SK-N-SH treated with all-trans-retinoic acid at 6 μM for 48 hours (cell line): ENCODE measurements around the gene PPIH.

Experiments
- CSDC2 ChIP-seq: fragments of 250-450 bp; sonication (Bioruptor Pico); IDR thresholded peaks from 2 replicates; pipeline ENCODE4 v1.5.0; 2020; ENCODE audit warnings: mild to moderate bottlenecking, moderate library complexity
- CSRNP3 ChIP-seq: fragments of 250-450 bp; sonication (Bioruptor Pico); IDR thresholded peaks from 2 replicates; pipeline ENCODE4 v1.5.1; 2021; ENCODE audit warnings: mild to moderate bottlenecking, moderate library complexity
- ISL1 ChIP-seq: fragments of 250-450 bp; sonication (Bioruptor Pico); IDR thresholded peaks from 2 replicates; pipeline ENCODE4 v2.1.2; 2022; ENCODE audit warnings: mild to moderate bottlenecking, moderate library complexity
- PPARA ChIP-seq: fragments of 250-450 bp; sonication (Bioruptor Pico); IDR thresholded peaks from 2 replicates; pipeline ENCODE4 v1.5.0; 2020; ENCODE audit warnings: mild to moderate bottlenecking, borderline replicate concordance
- RARB ChIP-seq: fragments of 250-450 bp; sonication (Bioruptor Pico); IDR thresholded peaks from 2 replicates; pipeline ENCODE4 v1.8.0; 2021; ENCODE audit warnings: mild to moderate bottlenecking, moderate library complexity
- ZFP3 ChIP-seq: fragments of 250-450 bp; sonication (Bioruptor Pico); IDR thresholded peaks from 2 replicates; pipeline ENCODE4 v1.5.0; 2020; ENCODE audit warnings: mild to moderate bottlenecking, moderate library complexity
- ZFP30 ChIP-seq: fragments of 450-650 bp; formaldehyde crosslinking; IDR thresholded peaks from 2 replicates; pipeline ENCODE4 v1.5.0; 2022; ENCODE audit warnings: mild to moderate bottlenecking, moderate library complexity
- ZNF565 ChIP-seq: fragments of 450-650 bp; formaldehyde crosslinking; conservative IDR thresholded peaks from 2 replicates; pipeline ENCODE4 v1.5.0; 2020; ENCODE audit warnings: low read depth, mild to moderate bottlenecking, moderate library complexity
- TF ChIP-seq, protein P1 (sequence below): fragments of 250-450 bp; sonication (Bioruptor Pico); IDR thresholded peaks from 2 replicates; pipeline ENCODE4 v1.8.0; 2020; ENCODE audit warnings: mild to moderate bottlenecking, moderate library complexity, borderline replicate concordance
- TF ChIP-seq, protein P2 (sequence below): fragments of 250-450 bp; sonication (Bioruptor Pico); IDR thresholded peaks from 2 replicates; pipeline ENCODE4 v1.8.0; 2021; ENCODE audit warnings: low read depth, mild to moderate bottlenecking, moderate library complexity, borderline replicate concordance

- TF ChIP-seq ZFP3 (CRISPR knock-in tag) (no peak), ZFP30 (CRISPR knock-in tag) (no peak), CSRNP3 (CRISPR knock-in tag) (no peak), CSDC2 (CRISPR knock-in tag) (no peak), ZNF565 (CRISPR knock-in tag) (no peak), PPARA (no peak), ISL1 (CRISPR knock-in tag) (no peak), RARB (no peak)
- TF ChIP-seq, protein P1, sequence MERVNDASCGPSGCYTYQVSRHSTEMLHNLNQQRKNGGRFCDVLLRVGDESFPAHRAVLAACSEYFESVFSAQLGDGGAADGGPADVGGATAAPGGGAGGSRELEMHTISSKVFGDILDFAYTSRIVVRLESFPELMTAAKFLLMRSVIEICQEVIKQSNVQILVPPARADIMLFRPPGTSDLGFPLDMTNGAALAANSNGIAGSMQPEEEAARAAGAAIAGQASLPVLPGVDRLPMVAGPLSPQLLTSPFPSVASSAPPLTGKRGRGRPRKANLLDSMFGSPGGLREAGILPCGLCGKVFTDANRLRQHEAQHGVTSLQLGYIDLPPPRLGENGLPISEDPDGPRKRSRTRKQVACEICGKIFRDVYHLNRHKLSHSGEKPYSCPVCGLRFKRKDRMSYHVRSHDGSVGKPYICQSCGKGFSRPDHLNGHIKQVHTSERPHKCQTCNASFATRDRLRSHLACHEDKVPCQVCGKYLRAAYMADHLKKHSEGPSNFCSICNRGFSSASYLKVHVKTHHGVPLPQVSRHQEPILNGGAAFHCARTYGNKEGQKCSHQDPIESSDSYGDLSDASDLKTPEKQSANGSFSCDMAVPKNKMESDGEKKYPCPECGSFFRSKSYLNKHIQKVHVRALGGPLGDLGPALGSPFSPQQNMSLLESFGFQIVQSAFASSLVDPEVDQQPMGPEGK (CRISPR knock-in tag) = no peak
- TF ChIP-seq, protein P2, sequence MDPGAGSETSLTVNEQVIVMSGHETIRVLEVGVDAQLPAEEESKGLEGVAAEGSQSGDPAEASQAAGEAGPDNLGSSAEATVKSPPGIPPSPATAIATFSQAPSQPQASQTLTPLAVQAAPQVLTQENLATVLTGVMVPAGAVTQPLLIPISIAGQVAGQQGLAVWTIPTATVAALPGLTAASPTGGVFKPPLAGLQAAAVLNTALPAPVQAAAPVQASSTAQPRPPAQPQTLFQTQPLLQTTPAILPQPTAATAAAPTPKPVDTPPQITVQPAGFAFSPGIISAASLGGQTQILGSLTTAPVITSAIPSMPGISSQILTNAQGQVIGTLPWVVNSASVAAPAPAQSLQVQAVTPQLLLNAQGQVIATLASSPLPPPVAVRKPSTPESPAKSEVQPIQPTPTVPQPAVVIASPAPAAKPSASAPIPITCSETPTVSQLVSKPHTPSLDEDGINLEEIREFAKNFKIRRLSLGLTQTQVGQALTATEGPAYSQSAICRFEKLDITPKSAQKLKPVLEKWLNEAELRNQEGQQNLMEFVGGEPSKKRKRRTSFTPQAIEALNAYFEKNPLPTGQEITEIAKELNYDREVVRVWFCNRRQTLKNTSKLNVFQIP = no peak
These were observed 34.2 kb downstream of the PPIH start for GRCh38 chr1:42692461-42692860.
